ENCODE data around the gene GDAP1L1.
A peak's percentile ranks its signal among the peaks of the same experiment; 100 is the strongest.

Gene GDAP1L1

DNA sequence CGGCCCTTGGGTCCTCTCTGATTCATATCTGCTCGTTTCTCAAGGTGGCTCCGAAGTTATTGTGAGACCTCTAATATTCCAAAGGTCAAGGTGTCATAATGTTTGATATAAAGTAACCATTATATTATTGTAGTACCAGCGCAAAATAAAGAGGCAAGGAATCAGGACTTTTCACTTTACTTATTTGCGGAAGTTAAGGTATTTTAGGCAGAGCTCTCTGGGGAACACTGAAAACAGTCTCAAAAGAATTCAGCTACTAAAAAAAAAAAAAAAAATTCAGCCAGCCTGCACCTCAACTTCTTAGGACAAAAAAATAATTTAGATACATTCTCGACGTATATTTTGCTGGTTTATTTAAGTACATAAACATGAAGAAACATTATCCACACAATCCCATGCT lies 38.9 kb upstream of the GDAP1L1 start:
- Histone ChIP-seq H4K20me1 (peaks cover 72% of the 10 kb centered on the region), H3K4me3 (peak overlapping the region; percentile 95)

DNA sequence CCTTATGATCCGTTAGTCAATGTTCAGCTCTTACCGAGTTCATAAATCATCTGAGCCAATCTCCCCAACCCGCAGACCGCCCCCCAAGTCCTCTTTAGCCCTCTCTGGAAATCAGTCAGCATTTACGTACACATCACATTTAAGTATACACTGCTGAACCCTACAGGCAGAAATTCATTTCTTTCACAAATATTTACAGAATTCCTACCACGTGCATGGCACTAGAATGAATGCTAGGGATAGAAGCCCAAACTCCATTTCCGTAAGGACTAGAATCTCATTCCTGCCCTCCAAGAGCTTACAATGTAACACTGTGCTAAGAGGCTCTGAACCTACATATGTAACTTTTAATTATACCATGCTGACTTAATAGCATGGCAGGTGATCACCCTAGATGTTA lies 38.3 kb upstream of the GDAP1L1 start:
- Histone ChIP-seq H3K27ac (peak overlapping the region; percentile 29; the same call in 1 of the 2 replicates), H3K4me3 (peak overlapping the region; percentile 95), H3K36me3 (peaks cover 25% of the 10 kb centered on the region), H3K4me2 (peak overlapping the region; percentile 95), H3K4me1 (peaks cover 50% of the 10 kb centered on the region), H4K20me1 (peaks cover 66% of the 10 kb centered on the region), H3K9me3 (no peaks in the 10 kb centered on the region), H3K9ac (peak overlapping the region; percentile 96), H3K27me3 (no peaks in the 10 kb centered on the region)
- TF ChIP-seq Cebpa-rat (IDR thresholded peaks at IDR 0.05) = no peak

More for the DNA sequence above, 38.9 kb upstream of the GDAP1L1 start:
- H3K27me3 ChIP-seq = no peaks in the 10 kb centered on the region
- TF ChIP-seq Cebpa-rat (IDR thresholded peaks at IDR 0.05) = no peak
- peaks cover 27% of the 10 kb centered on the region for H3K36me3 ChIP-seq
- H3K9ac ChIP-seq = peak overlapping the region; percentile 96
- H3K27ac ChIP-seq = no peak overlapping the region
- H3K9me3 ChIP-seq = no peaks in the 10 kb centered on the region
- H3K4me2 ChIP-seq = peak overlapping the region; percentile 95
- peaks cover 50% of the 10 kb centered on the region for H3K4me1 ChIP-seq

DNA sequence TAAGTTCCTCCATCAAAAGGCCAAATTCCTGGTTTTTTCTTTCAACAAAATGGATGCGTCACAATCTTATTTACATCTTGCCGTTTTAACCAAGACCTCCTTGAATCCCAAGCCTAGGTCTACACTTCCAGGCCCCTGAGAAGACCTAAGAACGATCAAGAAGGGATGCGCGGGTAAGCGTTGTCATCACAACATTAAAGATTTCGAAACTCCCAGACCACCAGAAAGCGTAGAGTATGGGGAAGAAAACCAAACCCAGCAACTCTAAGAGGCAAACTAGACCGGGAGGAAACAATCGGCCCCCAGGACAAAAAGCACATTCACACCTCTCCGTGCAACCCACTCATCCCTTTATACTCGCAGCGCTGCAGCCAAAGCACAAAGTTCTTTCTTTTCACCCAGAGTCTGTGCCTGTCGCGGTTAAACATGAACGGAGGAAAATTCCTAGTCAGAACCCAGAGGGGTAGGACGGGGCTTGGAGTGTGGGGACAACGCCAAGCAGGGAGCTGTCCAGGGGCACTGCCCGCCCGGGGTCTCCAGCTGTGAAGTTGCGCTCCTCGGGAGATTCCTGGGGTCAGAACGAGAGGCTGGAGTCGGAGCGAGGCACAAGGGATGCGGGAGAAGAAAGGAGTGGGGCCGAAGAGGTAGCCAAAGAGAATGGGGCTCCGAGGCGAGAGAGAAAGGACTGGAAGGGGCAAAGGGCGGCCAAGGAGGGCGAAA lies 37.3 kb upstream of the GDAP1L1 start:
- Histone ChIP-seq H3K9ac (peak overlapping the region; percentile 96), H3K4me3 (peak overlapping the region; percentile 95), H3K4me2 (peak overlapping the region; percentile 95), H3K36me3 (peaks cover 17% of the 10 kb centered on the region), H3K27me3 (no peaks in the 10 kb centered on the region), H3K9me3 (no peaks in the 10 kb centered on the region), H4K20me1 (peaks cover 55% of the 10 kb centered on the region), H3K27ac (peak overlapping the region; percentile 93), H3K4me1 (peaks cover 50% of the 10 kb centered on the region)
- TF ChIP-seq Cebpa-rat (IDR thresholded peaks at IDR 0.05) = no peak

DNA sequence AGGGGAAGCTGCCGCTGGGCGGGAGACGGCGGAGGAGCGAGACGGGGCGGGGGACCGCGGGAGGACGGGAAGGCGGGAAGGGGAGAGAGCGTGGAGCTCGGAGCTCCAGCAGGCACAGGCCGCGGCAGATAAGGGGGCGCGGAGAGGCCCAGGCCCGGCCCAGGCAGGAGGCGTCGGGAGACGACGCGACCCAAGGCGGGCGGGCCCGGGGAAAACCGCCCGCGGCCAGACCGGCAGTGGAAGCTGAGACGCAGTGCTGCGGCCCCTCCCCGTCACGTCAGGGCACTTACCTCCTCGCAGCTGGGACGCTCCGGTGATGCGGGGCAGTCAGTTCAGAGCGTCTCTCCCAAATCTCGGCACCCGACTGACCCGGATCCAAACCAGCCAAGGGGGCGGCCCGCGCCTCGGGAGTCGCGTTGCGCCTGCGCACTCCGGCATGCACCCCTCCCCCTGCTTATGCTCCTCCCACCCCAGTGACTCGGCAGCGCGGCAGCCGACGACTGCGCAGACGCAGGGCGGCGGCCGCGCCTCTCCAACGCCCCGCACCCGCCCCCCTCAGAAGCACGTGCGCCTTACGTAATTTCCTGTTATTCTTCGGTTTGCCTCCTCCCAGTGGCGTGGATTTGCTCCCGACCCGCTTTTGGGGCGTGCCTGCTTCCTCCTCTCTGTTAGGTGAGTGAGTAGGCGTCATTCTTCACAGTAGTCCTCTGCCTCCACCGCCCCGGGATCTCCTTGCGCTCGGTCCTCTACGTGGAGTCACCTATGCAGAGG lies 36.5 kb upstream of the GDAP1L1 start, which contains the start of gene OSER1:
Gene OSER1 (minus strand): TSS at position 366 of the 771 bp plus-strand sequence. CDS start 3,814 bp downstream, outside the sequence.
- H3K27ac ChIP-seq = peak within 1 kb of the TSS; percentile 93
- H3K9ac ChIP-seq = peak within 1 kb of the TSS; percentile 96
- H3K4me2 ChIP-seq = peak within 1 kb of the TSS; percentile 95
- peaks cover 50% of the 10 kb centered on the region for H3K4me1 ChIP-seq
- peak; percentile 78 for TF ChIP-seq Cebpa-rat (IDR thresholded peaks at IDR 0.05)
- peak within 1 kb of the TSS; percentile 95 for H3K4me3 ChIP-seq
- H3K36me3 ChIP-seq = peaks cover 10% of the 10 kb centered on the region
- H3K27me3 ChIP-seq = no peaks in the 10 kb centered on the region
- H4K20me1 ChIP-seq = peaks cover 49% of the 10 kb centered on the region
- H3K9me3 ChIP-seq = no peaks in the 10 kb centered on the region

DNA sequence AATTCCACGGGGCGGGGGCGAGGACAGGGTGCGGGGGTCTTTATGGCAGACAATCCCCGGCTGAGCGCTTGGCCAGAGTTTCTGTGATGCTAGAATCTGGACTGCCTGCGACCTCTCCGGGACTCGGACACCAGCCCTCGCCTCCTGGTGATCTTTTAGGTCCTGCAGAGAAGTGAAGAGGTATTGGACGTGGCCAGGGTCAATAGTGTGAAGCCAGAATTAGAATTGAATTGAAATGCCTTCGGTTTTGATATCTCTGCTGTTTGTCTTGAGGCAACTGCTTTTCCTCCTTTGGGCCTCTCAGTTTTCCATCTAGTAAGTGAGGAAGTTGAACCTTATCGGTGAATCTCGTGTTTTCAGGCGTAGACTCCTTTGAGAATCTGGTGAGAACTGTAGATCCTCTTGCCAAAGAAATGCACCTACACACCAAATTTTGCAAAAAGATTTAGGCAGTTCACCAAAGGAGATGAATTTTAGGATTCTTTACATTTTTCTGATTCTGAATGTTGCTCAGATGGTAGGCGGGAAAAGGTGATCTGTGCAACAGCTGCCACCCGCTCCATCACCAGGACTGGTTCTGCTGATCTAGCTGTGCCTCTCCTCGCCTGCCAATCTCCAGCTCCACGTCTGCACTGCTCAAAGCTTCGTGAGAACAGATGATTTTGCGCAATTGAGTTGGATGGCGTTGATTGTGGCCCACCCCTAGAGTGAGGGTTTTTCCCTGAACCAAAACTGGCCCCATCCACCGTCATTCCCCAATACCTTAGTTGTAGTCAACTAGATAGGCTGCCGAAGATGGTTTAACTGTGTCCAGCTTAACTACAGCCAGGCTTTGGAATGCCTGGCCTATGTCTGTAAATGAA lies 35.7 kb upstream of the GDAP1L1 start:
- Histone ChIP-seq H3K27me3 (no peaks in the 10 kb centered on the region), H3K4me3 (peak overlapping the region; percentile 95), H3K27ac (peak overlapping the region; percentile 93), H3K4me1 (peaks cover 46% of the 10 kb centered on the region), H3K36me3 (peaks cover 4% of the 10 kb centered on the region), H3K9me3 (no peaks in the 10 kb centered on the region), H3K4me2 (peak overlapping the region; percentile 94), H4K20me1 (peaks cover 41% of the 10 kb centered on the region), H3K9ac (peak overlapping the region; percentile 96)
- TF ChIP-seq Cebpa-rat (IDR thresholded peaks at IDR 0.05) = no peak

DNA sequence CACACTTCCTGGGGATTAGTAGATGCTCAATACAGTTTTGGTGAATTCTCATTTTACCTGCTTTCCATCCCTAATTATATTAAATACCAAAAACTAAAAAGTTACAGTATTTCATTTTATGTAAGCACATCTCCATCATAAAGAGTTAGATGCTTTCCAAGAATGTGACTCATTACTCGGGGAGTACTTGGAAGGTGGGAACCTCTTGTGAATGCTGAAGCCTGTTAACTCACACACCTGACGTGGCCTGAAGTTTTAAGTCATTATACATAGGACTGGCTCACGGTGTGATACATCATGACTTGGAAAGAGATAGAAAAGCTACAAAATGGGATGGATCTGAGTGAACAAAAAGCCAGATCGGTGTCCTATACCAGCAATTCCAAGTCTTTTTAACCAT lies 34.3 kb upstream of the GDAP1L1 start:
- Histone ChIP-seq H3K4me1 (peaks cover 38% of the 10 kb centered on the region), H3K27ac (no peak overlapping the region)
- TF ChIP-seq Cebpa-rat (IDR thresholded peaks at IDR 0.05) = no peak

DNA sequence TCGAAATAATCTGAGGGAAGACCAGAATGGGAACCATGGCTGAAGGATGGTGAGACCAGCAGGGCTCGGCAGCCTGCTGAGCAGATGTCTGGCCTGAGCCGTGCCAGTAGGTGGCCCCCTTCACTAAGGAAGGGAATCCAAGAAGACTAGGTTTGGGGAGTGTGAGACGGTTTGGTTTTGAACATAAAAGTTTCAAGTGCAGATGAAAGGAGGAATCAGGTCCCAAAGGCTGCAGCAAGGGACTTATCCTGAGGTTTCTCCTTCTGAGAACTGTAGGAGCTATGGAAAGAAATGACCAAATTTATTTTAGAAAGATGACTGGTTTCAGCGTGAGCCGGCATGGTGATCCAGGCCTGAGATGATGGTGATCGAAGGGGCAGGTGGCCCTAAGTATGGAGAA lies 32.0 kb upstream of the GDAP1L1 start:
- H3K27me3 ChIP-seq = no peaks in the 10 kb centered on the region
- no peak for TF ChIP-seq Cebpa-rat (IDR thresholded peaks at IDR 0.05)
- peaks cover 37% of the 10 kb centered on the region for H3K4me1 ChIP-seq
- H3K9ac ChIP-seq = no peak overlapping the region
- H3K36me3 ChIP-seq = peaks cover 5% of the 10 kb centered on the region; the same call in 1 of the 2 replicates
- no peak overlapping the region for H3K4me2 ChIP-seq
- H3K4me3 ChIP-seq = no peak overlapping the region
- no peaks in the 10 kb centered on the region for H3K9me3 ChIP-seq
- peaks cover 4% of the 10 kb centered on the region for H4K20me1 ChIP-seq
- no peak overlapping the region for H3K27ac ChIP-seq

More for the DNA sequence above, 34.3 kb upstream of the GDAP1L1 start:
- Histone ChIP-seq H4K20me1 (peaks cover 27% of the 10 kb centered on the region), H3K9me3 (no peaks in the 10 kb centered on the region), H3K27me3 (no peaks in the 10 kb centered on the region), H3K9ac (peak overlapping the region; percentile 96; the same call in 1 of the 2 replicates), H3K36me3 (peaks cover 5% of the 10 kb centered on the region; the same call in 1 of the 2 replicates), H3K4me3 (no peak overlapping the region), H3K4me2 (no peak overlapping the region)

DNA sequence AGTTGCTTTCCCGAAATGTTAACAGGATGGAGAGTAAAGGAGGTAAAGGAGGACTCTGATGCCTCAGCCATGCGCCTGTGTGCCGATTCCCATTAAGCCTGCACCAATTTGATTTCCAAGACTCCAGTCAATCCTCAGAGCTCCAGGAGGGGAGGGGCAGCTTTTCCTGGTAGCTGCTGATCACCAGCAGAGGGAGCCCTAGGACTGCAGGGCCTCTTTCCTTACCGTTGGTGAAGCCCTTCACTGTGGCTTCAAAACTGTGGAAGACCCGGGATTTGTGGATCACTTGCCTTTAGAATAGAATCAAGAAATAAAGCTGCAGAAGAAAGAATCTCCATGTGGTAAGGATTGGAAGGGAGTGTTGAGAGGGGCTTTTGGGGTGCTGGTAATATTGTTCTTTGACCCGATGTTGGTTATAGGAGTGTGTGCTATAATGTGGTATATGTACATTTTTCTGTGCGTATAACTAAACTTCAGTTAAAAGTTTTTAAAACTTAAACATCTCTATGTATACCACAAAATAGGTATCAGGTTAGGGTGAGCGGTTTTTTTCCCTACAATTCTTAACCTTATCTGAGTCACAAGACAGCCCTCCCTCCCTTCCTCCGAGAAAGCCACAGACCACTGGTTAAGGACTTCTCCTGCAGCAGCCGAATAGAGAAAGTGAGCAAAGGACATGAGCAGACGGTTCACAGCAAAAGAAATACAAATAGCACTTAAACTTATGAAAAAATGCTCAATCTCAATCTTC lies 29.6 kb upstream of the GDAP1L1 start:
- H3K4me2 ChIP-seq = peak overlapping the region; percentile 57
- no peak overlapping the region for H3K4me3 ChIP-seq
- no peak overlapping the region for H3K9ac ChIP-seq

More for the DNA sequence above, 29.6 kb upstream of the GDAP1L1 start:
- H3K9me3 ChIP-seq = no peaks in the 10 kb centered on the region
- peaks cover 4% of the 10 kb centered on the region; the same call in 1 of the 2 replicates for H4K20me1 ChIP-seq
- no peak for TF ChIP-seq Cebpa-rat (IDR thresholded peaks at IDR 0.05)
- peaks cover 23% of the 10 kb centered on the region for H3K4me1 ChIP-seq
- H3K36me3 ChIP-seq = peaks cover 5% of the 10 kb centered on the region; the same call in 1 of the 2 replicates
- H3K27ac ChIP-seq = no peak overlapping the region
- H3K27me3 ChIP-seq = no peaks in the 10 kb centered on the region
